ENCODE data around the gene CEP170B. TPM values are rescaled to one million over a fixed set of nuclear protein-coding genes. Genes with fewer than 3 reads are reported as not detected.

Gene CEP170B
- total RNA-seq, 1 donor from 2014 or later = 55.4 TPM

DNA sequence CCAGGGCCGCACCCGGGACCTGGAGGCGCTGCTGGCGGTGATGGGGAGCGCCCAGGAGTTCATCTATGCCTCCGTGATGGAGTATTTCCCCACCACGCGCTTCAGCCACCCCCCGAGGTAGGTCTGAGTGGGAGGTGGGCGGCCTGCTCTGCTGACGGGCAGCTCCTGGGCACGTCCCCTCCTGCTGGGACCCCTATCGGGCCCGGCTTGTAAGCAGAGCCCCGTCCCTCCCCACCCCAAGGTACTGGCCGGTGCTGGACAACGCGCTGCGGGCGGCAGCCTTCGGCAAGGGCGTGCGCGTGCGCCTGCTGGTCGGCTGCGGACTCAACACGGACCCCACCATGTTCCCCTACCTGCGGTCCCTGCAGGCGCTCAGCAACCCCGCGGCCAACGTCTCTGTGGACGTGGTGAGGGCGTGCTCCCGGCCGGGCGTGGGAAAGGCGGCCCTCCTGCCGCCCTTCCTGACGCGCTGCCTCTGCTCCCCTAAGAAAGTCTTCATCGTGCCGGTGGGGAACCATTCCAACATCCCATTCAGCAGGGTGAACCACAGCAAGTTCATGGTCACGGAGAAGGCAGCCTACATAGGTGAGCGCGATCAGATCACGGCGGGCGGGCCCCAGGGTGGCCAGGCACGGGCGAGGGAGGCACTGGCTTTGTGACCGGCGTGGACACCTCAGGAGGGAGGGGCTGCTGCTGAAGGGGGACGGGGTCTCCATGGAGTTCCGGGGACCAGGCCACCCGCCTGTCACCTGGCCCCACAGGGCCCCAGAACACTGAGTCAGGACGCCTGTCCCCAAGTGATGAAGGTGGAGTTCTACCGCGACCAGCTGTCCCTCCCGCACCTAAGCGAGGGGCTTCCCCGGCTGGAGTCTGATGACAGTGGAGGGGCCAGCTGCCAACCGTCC lies 67.0 kb downstream of the CEP170B start:
- Histone ChIP-seq H2AFZ (ENCODE audit: low read depth, low read length) (peak overlapping the region; percentile 47), H4K20me1 (ENCODE audit: insufficient read depth, low read length) (no peaks in the 10 kb centered on the region), H3K27me3 (ENCODE audit: insufficient read depth, low read length) (peaks cover 28% of the 10 kb centered on the region), H3K9ac (ENCODE audit: low read length) (no peak overlapping the region), H3K4me3 (ENCODE audit: insufficient read depth, low read depth, low read length) (no peak overlapping the region), H3K79me2 (ENCODE audit: insufficient read depth, low read length) (no peaks in the 10 kb centered on the region), H3K9me3 (ENCODE audit: insufficient read depth, low read depth, low read length) (no peaks in the 10 kb centered on the region), H3K4me2 (ENCODE audit: low read length) (peak overlapping the region; percentile 81), H3K4me1 (ENCODE audit: insufficient read depth, low read length) (peaks cover 6% of the 10 kb centered on the region), H3K36me3 (ENCODE audit: insufficient read depth, low read length) (no peaks in the 10 kb centered on the region), H3K27ac (ENCODE audit: low read depth, low read length) (no peak overlapping the region)
- peaks cover 56% of the 10 kb centered on the region for H3K27me3 Mint-ChIP-seq (ENCODE audit: low read depth, unreplicated experiment)
- H3K4me1 Mint-ChIP-seq (ENCODE audit: low read depth, unreplicated experiment) = no peaks in the 10 kb centered on the region
- H3K27ac Mint-ChIP-seq (ENCODE audit: unreplicated experiment) = no peak overlapping the region
- no peak for DNase-seq (ENCODE audit: low read depth)
- H3K4me3 Mint-ChIP-seq (ENCODE audit: unreplicated experiment) = no peak overlapping the region
- peaks cover 1% of the 10 kb centered on the region for H3K36me3 Mint-ChIP-seq (ENCODE audit: low read depth, unreplicated experiment)
- no peak for FAIRE-seq
- H3K9me3 Mint-ChIP-seq (ENCODE audit: unreplicated experiment) = peaks cover 4% of the 10 kb centered on the region
- no peak for TF ChIP-seq CTCF (IDR thresholded peaks at IDR 0.05; ENCODE audit: insufficient read depth, low read depth, low read length)
- TF ChIP-seq EZH2 (IDR thresholded peaks at IDR 0.05; ENCODE audit: insufficient read depth, low read length) = peak; percentile 96

- Histone ChIP-seq H3K4me1 (ENCODE audit: insufficient read depth, low read length) (peaks cover 6% of the 10 kb centered on the region), H3K36me3 (ENCODE audit: insufficient read depth, low read length) (no peaks in the 10 kb centered on the region), H3K9ac (ENCODE audit: low read length) (peak overlapping the region; percentile 48), H3K4me3 (ENCODE audit: insufficient read depth, low read depth, low read length) (peak overlapping the region; percentile 23), H3K4me2 (ENCODE audit: low read length) (peak overlapping the region; percentile 81), H3K27me3 (ENCODE audit: insufficient read depth, low read length) (peaks cover 28% of the 10 kb centered on the region), H3K27ac (ENCODE audit: low read depth, low read length) (no peak overlapping the region), H4K20me1 (ENCODE audit: insufficient read depth, low read length) (no peaks in the 10 kb centered on the region), H2AFZ (ENCODE audit: low read depth, low read length) (peak overlapping the region; percentile 47), H3K79me2 (ENCODE audit: insufficient read depth, low read length) (no peaks in the 10 kb centered on the region), H3K9me3 (ENCODE audit: insufficient read depth, low read depth, low read length) (no peaks in the 10 kb centered on the region)
- H3K27me3 Mint-ChIP-seq (ENCODE audit: low read depth, unreplicated experiment) = peaks cover 62% of the 10 kb centered on the region
- no peak overlapping the region for H3K4me3 Mint-ChIP-seq (ENCODE audit: unreplicated experiment)
- peaks cover 3% of the 10 kb centered on the region for H3K36me3 Mint-ChIP-seq (ENCODE audit: low read depth, unreplicated experiment)
- H3K27ac Mint-ChIP-seq (ENCODE audit: unreplicated experiment) = no peak overlapping the region
- H3K4me1 Mint-ChIP-seq (ENCODE audit: low read depth, unreplicated experiment) = no peaks in the 10 kb centered on the region
- H3K9me3 Mint-ChIP-seq (ENCODE audit: unreplicated experiment) = peaks cover 4% of the 10 kb centered on the region
- DNase-seq (ENCODE audit: low read depth) = peak; percentile 33
- TF ChIP-seq EZH2 (IDR thresholded peaks at IDR 0.05; ENCODE audit: insufficient read depth, low read length) = peak; percentile 96
- peak; percentile 17 for TF ChIP-seq CTCF (IDR thresholded peaks at IDR 0.05; ENCODE audit: insufficient read depth, low read depth, low read length)
- FAIRE-seq = no peak
Observed at GRCh38 chr14:104932676-104933631, 67.9 kb downstream of the CEP170B start.

Data from astrocyte (in vitro differentiated cells and primary cell).